Measurements from ENCODE around the gene NBEAL2. TPM values are rescaled to one million over a fixed set of nuclear protein-coding genes. Genes with fewer than 3 reads are reported as not detected.
A peak's percentile ranks its signal among the peaks of the same experiment; 100 is the strongest.

NBEAL2 gene
- total RNA-seq, 1 donor from 2014 or later: 14.8 TPM

GRCh38 chr3:46930945-46931403, 48.5 kb upstream of the NBEAL2 start:
- DNase-seq (ENCODE audit: low read depth) (no peak), FAIRE-seq (no peak)
- Mint-ChIP-seq H3K9me3 (ENCODE audit: unreplicated experiment) (peaks cover 4% of the 10 kb centered on the region), H3K4me3 (ENCODE audit: unreplicated experiment) (no peak overlapping the region), H3K36me3 (ENCODE audit: low read depth, unreplicated experiment) (peaks cover 17% of the 10 kb centered on the region), H3K27me3 (ENCODE audit: low read depth, unreplicated experiment) (no peaks in the 10 kb centered on the region), H3K4me1 (ENCODE audit: low read depth, unreplicated experiment) (peaks cover 31% of the 10 kb centered on the region), H3K27ac (ENCODE audit: unreplicated experiment) (no peak overlapping the region)
- H3K27me3 ChIP-seq (ENCODE audit: insufficient read depth, low read length): no peaks in the 10 kb centered on the region
- no peaks in the 10 kb centered on the region for H3K36me3 ChIP-seq (ENCODE audit: insufficient read depth, low read length)
- H3K9ac ChIP-seq (ENCODE audit: low read length): no peak overlapping the region
- no peak overlapping the region for H3K4me3 ChIP-seq (ENCODE audit: insufficient read depth, low read depth, low read length)
- peaks cover 89% of the 10 kb centered on the region for H3K79me2 ChIP-seq (ENCODE audit: insufficient read depth, low read length)
- TF ChIP-seq EZH2 (IDR thresholded peaks at IDR 0.05; ENCODE audit: insufficient read depth, low read length) (no peak), CTCF (IDR thresholded peaks at IDR 0.05; ENCODE audit: insufficient read depth, low read depth, low read length) (no peak)
- H3K4me1 ChIP-seq (ENCODE audit: insufficient read depth, low read length): peaks cover 47% of the 10 kb centered on the region
- peaks cover 87% of the 10 kb centered on the region for H4K20me1 ChIP-seq (ENCODE audit: insufficient read depth, low read length)
- H3K4me2 ChIP-seq (ENCODE audit: low read length): no peak overlapping the region
- H3K27ac ChIP-seq (ENCODE audit: low read depth, low read length): no peak overlapping the region
- no peaks in the 10 kb centered on the region for H3K9me3 ChIP-seq (ENCODE audit: insufficient read depth, low read depth, low read length)
- H2AFZ ChIP-seq (ENCODE audit: low read depth, low read length): no peak overlapping the region

GRCh38 chr3:46931631-46932331, 47.7 kb upstream of the NBEAL2 start:
- Mint-ChIP-seq H3K27me3 (ENCODE audit: low read depth, unreplicated experiment) (no peaks in the 10 kb centered on the region), H3K4me1 (ENCODE audit: low read depth, unreplicated experiment) (peaks cover 39% of the 10 kb centered on the region), H3K36me3 (ENCODE audit: low read depth, unreplicated experiment) (peaks cover 20% of the 10 kb centered on the region), H3K27ac (ENCODE audit: unreplicated experiment) (no peak overlapping the region), H3K4me3 (ENCODE audit: unreplicated experiment) (peak overlapping the region; percentile 8), H3K9me3 (ENCODE audit: unreplicated experiment) (peaks cover 4% of the 10 kb centered on the region)
- Histone ChIP-seq H3K4me1 (ENCODE audit: insufficient read depth, low read length) (peaks cover 49% of the 10 kb centered on the region), H3K79me2 (ENCODE audit: insufficient read depth, low read length) (peaks cover 88% of the 10 kb centered on the region), H3K36me3 (ENCODE audit: insufficient read depth, low read length) (no peaks in the 10 kb centered on the region), H3K27me3 (ENCODE audit: insufficient read depth, low read length) (no peaks in the 10 kb centered on the region), H2AFZ (ENCODE audit: low read depth, low read length) (no peak overlapping the region), H3K9me3 (ENCODE audit: insufficient read depth, low read depth, low read length) (no peaks in the 10 kb centered on the region), H3K4me3 (ENCODE audit: insufficient read depth, low read depth, low read length) (no peak overlapping the region), H3K27ac (ENCODE audit: low read depth, low read length) (no peak overlapping the region), H3K9ac (ENCODE audit: low read length) (no peak overlapping the region), H3K4me2 (ENCODE audit: low read length) (peak overlapping the region; percentile 40), H4K20me1 (ENCODE audit: insufficient read depth, low read length) (peaks cover 87% of the 10 kb centered on the region)
- no peak for TF ChIP-seq CTCF (IDR thresholded peaks at IDR 0.05; ENCODE audit: insufficient read depth, low read depth, low read length)
- TF ChIP-seq EZH2 (IDR thresholded peaks at IDR 0.05; ENCODE audit: insufficient read depth, low read length): no peak
- DNase-seq (ENCODE audit: low read depth) (no peak), FAIRE-seq (no peak)

Measured in astrocyte (in vitro differentiated cells and primary cell).